ENCODE data around the gene CREB3L1. TPM values are rescaled to one million over a fixed set of nuclear protein-coding genes. Genes with fewer than 3 reads are reported as not detected.
"Not testable (repeated sequence)": the region's sequence is repeated elsewhere in the genome, so short reads cannot be mapped to it uniquely, and the experiment has no call there.

Gene CREB3L1
- total RNA-seq, 1 experiment from 2014 or later, result not detected

GRCh38 chr11:46253258-46254132 lies 24.0 kb upstream of the CREB3L1 start:
- POLR2A ChIA-PET, result no interaction called here
- CTCF ChIA-PET, result no interaction called here
- no peaks in the 10 kb centered on the region for H3K27me3 Mint-ChIP-seq (ENCODE audit: insufficient read depth, unreplicated experiment)
- H3K4me3 Mint-ChIP-seq (ENCODE audit: unreplicated experiment), result no peak overlapping the region
- peaks cover 8% of the 10 kb centered on the region for H3K4me1 Mint-ChIP-seq (ENCODE audit: insufficient read depth, unreplicated experiment)
- H3K36me3 Mint-ChIP-seq (ENCODE audit: insufficient read depth, unreplicated experiment), result no peaks in the 10 kb centered on the region
- no TSS peak for BruUV-seq (replicated peaks)
- TF ChIP-seq CTCF (IDR thresholded peaks at IDR 0.05; ENCODE audit: unreplicated experiment), result no peak
- H3K27ac Mint-ChIP-seq (ENCODE audit: low read depth, unreplicated experiment), result no peak overlapping the region
- no peak for DNase-seq (ENCODE audit: unreplicated experiment)
- intact Hi-C loops (cut with micrococcal nuclease), result no loop called here
- H3K9me3 Mint-ChIP-seq (ENCODE audit: unreplicated experiment), result no peaks in the 10 kb centered on the region

- H3K4me3 Mint-ChIP-seq (ENCODE audit: unreplicated experiment), result no peak overlapping the region
- H3K27ac Mint-ChIP-seq (ENCODE audit: low read depth, unreplicated experiment), result no peak overlapping the region
- BruUV-seq (replicated peaks), result no TSS peak
- no peak for TF ChIP-seq CTCF (IDR thresholded peaks at IDR 0.05; ENCODE audit: unreplicated experiment)
- H3K36me3 Mint-ChIP-seq (ENCODE audit: insufficient read depth, unreplicated experiment), result no peaks in the 10 kb centered on the region
- no peaks in the 10 kb centered on the region for H3K27me3 Mint-ChIP-seq (ENCODE audit: insufficient read depth, unreplicated experiment)
- H3K4me1 Mint-ChIP-seq (ENCODE audit: insufficient read depth, unreplicated experiment), result peaks cover 2% of the 10 kb centered on the region
- intact Hi-C loops (cut with micrococcal nuclease), result no loop called here
- POLR2A ChIA-PET, result no interaction called here
- DNase-seq (ENCODE audit: unreplicated experiment), result no peak
- CTCF ChIA-PET, result no interaction called here
- no peaks in the 10 kb centered on the region for H3K9me3 Mint-ChIP-seq (ENCODE audit: unreplicated experiment)
Observed at GRCh38 chr11:46254133-46254491, 23.4 kb upstream of the CREB3L1 start.

GRCh38 chr11:46256540-46257001 lies 20.9 kb upstream of the CREB3L1 start:
- no peak overlapping the region for H3K27ac Mint-ChIP-seq (ENCODE audit: low read depth, unreplicated experiment)
- BruUV-seq (replicated peaks), result no TSS peak
- ChIA-PET CTCF (no interaction called here), POLR2A (no interaction called here)
- H3K9me3 Mint-ChIP-seq (ENCODE audit: unreplicated experiment), result no peaks in the 10 kb centered on the region
- no peak for TF ChIP-seq CTCF (IDR thresholded peaks at IDR 0.05; ENCODE audit: unreplicated experiment)
- H3K36me3 Mint-ChIP-seq (ENCODE audit: insufficient read depth, unreplicated experiment), result no peaks in the 10 kb centered on the region
- no peak overlapping the region for H3K4me3 Mint-ChIP-seq (ENCODE audit: unreplicated experiment)
- intact Hi-C loops (cut with micrococcal nuclease), result no loop called here
- no peaks in the 10 kb centered on the region for H3K27me3 Mint-ChIP-seq (ENCODE audit: insufficient read depth, unreplicated experiment)
- no peaks in the 10 kb centered on the region for H3K4me1 Mint-ChIP-seq (ENCODE audit: insufficient read depth, unreplicated experiment)
- no peak for DNase-seq (ENCODE audit: unreplicated experiment)

GRCh38 chr11:46259347-46259746 lies 18.1 kb upstream of the CREB3L1 start:
- H3K27me3 Mint-ChIP-seq (ENCODE audit: insufficient read depth, unreplicated experiment); H3K4me3 Mint-ChIP-seq (ENCODE audit: unreplicated experiment); intact Hi-C loops (cut with micrococcal nuclease); H3K27ac Mint-ChIP-seq (ENCODE audit: low read depth, unreplicated experiment); DNase-seq (ENCODE audit: unreplicated experiment); H3K9me3 Mint-ChIP-seq (ENCODE audit: unreplicated experiment); H3K4me1 Mint-ChIP-seq (ENCODE audit: insufficient read depth, unreplicated experiment); BruUV-seq (replicated peaks); H3K36me3 Mint-ChIP-seq (ENCODE audit: insufficient read depth, unreplicated experiment): not testable (repeated sequence)
- POLR2A ChIA-PET, result interaction anchor here (0.6 kb wide), 1 partner anchor 202 kb away, joined by 3 read pairs; no protein-coding TSS in a partner anchor
- CTCF ChIA-PET, result interaction anchor here (1.0 to 2.0 kb wide), 4 partner anchors 11 to 56 kb away, joined by 4 read pairs; no protein-coding TSS in a partner anchor

All from MCF 10A (cell line).